Measurements from ENCODE around the gene SKI. TPM values are rescaled to one million over a fixed set of nuclear protein-coding genes. Genes with fewer than 3 reads are reported as not detected.
A peak's percentile ranks its signal among the peaks of the same experiment; 100 is the strongest.

The SKI gene
- total and polyA plus RNA-seq, 9 of the 15 experiments (the other 6 are each of a cell fraction or from before 2014, with no cell fraction given), result 0.10 to 60.5 (median 4.6) TPM

DNA sequence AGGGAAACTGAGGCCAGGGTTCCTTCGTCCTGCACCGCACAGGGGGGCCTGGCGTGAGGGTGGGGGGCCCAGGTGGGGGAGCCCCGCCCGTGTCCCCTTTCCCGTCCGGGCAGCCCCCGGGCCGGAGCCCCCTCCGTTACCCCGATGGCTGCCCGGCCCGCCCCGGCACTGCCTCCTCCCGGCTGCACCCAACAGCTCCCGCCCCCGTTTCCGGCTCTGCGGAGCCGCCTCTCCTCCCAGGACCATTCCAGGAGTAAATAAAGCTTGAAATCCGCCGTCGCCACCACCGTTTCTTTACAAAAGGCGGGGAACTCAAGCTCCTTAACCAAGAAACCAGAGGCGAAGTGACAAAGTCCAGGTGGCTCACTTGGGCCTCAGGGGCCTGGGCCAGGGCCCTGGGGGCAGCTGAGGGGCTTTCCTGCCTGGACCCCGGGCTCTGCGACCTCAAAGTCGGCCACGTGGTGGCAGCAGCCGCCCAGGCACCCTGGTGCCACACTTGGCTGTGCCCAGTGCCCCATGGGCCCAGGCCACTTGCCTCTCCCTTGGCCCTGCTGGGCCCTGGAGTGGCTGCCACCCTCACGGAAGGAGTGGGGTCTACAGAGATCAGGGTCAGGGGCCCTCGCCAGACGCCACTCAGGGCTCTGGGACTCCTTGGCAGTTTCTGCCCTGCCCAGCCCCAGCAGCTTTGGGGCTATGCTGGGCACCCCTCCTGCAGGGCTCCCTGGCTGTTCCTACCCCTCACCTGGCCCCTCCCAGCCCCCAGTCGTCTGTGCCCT, 33.0 kb upstream of the SKI start (continued):
- TF ChIP-seq CEBPZ (IDR thresholded peaks at IDR 0.05; ENCODE audit: borderline replicate concordance, low read depth, low read length), result no peak
- no peak for TF ChIP-seq PTRF (tag; IDR thresholded peaks at IDR 0.05)
- no peak; a peak in 1 of 4 replicates for TF ChIP-seq NRF1 (conservative IDR thresholded peaks at IDR 0.05 in 1 of 2, IDR thresholded peaks at IDR 0.05 in 1 of 2)
- no peak for TF ChIP-seq E2F3 (CRISPR knock-in tag; IDR thresholded peaks at IDR 0.05)
- no peak for TF ChIP-seq PYGO2 (tag; IDR thresholded peaks at IDR 0.05)
- TF ChIP-seq RBBP5 (IDR thresholded peaks at IDR 0.05; ENCODE audit: borderline replicate concordance, insufficient read depth, low read length, poor library complexity, severe bottlenecking), result peak; percentile 37
- TF ChIP-seq FOXO4 (CRISPR knock-in tag; IDR thresholded peaks at IDR 0.05), result peak; percentile 56; the same call in 1 of the 2 replicates
- TF ChIP-seq EZH2 (IDR thresholded peaks at IDR 0.05; ENCODE audit: borderline replicate concordance, low read depth, low read length), result no peak
- TF ChIP-seq KDM1A (IDR thresholded peaks at IDR 0.05), result no peak
- TF ChIP-seq CREB1 (IDR thresholded peaks at IDR 0.05), result 0 out of 2 replicates have a peak, but pooled peaks have one; percentile 3
- TF ChIP-seq CREB1 (CRISPR knock-in tag; IDR thresholded peaks at IDR 0.05), result peak; percentile 23; the same call in 1 of the 2 replicates
- TF ChIP-seq BMI1 (IDR thresholded peaks at IDR 0.05; ENCODE audit: low read length), result no peak
- peak; percentile 61; the same call in 1 of the 2 replicates for TF ChIP-seq DPF2 (IDR thresholded peaks at IDR 0.05)
- TF ChIP-seq ETV1 (tag; conservative IDR thresholded peaks at IDR 0.05; ENCODE audit: low read depth), result peak; percentile 87
- TF ChIP-seq, protein P1, sequence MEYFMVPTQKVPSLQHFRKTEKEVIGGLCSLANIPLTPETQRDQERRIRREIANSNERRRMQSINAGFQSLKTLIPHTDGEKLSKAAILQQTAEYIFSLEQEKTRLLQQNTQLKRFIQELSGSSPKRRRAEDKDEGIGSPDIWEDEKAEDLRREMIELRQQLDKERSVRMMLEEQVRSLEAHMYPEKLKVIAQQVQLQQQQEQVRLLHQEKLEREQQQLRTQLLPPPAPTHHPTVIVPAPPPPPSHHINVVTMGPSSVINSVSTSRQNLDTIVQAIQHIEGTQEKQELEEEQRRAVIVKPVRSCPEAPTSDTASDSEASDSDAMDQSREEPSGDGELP (CRISPR knock-in tag; IDR thresholded peaks at IDR 0.05; ENCODE audit: borderline replicate concordance), result peak; percentile 81
- TF ChIP-seq ZFP1 (CRISPR knock-in tag; IDR thresholded peaks at IDR 0.05), result no peak
- TF ChIP-seq, protein P2, sequence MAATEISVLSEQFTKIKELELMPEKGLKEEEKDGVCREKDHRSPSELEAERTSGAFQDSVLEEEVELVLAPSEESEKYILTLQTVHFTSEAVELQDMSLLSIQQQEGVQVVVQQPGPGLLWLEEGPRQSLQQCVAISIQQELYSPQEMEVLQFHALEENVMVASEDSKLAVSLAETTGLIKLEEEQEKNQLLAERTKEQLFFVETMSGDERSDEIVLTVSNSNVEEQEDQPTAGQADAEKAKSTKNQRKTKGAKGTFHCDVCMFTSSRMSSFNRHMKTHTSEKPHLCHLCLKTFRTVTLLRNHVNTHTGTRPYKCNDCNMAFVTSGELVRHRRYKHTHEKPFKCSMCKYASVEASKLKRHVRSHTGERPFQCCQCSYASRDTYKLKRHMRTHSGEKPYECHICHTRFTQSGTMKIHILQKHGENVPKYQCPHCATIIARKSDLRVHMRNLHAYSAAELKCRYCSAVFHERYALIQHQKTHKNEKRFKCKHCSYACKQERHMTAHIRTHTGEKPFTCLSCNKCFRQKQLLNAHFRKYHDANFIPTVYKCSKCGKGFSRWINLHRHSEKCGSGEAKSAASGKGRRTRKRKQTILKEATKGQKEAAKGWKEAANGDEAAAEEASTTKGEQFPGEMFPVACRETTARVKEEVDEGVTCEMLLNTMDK (IDR thresholded peaks at IDR 0.05; ENCODE audit: borderline replicate concordance, insufficient read depth, low read depth, low read length, poor library complexity, severe bottlenecking), result no peak

Data from K562 (cell line).